Esophagus squamous epithelium (tissue), 4 donors: ENCODE results near the gene NR3C2.

Experiments used
- CTCF ChIP-seq, 6 experiments: fragments of 450-650 bp in 4 of 6; fragments of 200-600 bp in 2 of 6; sonication (generic) in 2 of 6; IDR thresholded peaks; one replicate each; pipeline ENCODE4 v1.5.1; 2016 to 2019; ENCODE audit warnings: antibody characterized with exemption in 6 of 6, mild to moderate bottlenecking in 4 of 6, moderate library complexity in 4 of 6
- POLR2A ChIP-seq, 4 donors: fragments of 450-650 bp; IDR thresholded peaks; one replicate each; pipeline ENCODE4 v1.6.1; 2017; ENCODE audit warnings: antibody characterized with exemption in 4 of 4, mild to moderate bottlenecking in 4 of 4, moderate library complexity in 3 of 4

GRCh38 chr4:148397771-148398170, 44.4 kb downstream of the NR3C2 start:
- TF ChIP-seq CTCF (IDR thresholded peaks at IDR 0.05) = no peak
- TF ChIP-seq POLR2A (IDR thresholded peaks at IDR 0.05) = no peak
